Measurements from ENCODE around the gene PAX8. TPM values are rescaled to one million over a fixed set of nuclear protein-coding genes. Genes with fewer than 3 reads are reported as not detected.
A peak's percentile ranks its signal among the peaks of the same experiment; 100 is the strongest.

Gene PAX8
- total and polyA plus RNA-seq, 7 donors: 0.41 to 10.8 (median 0.93) TPM; not detected in 1

GRCh38 chr2:113234721-113235346 is 43.9 kb downstream of the PAX8 start:
- H3K27me3 ChIP-seq: no peaks in the 10 kb centered on the region
- no peaks in the 10 kb centered on the region for H3K36me3 ChIP-seq
- intact Hi-C loops (cut with DNase I): no loop called here
- H3K4me3 ChIP-seq: peak overlapping the region in 3 of 4 donors; percentile 53 to 59 (median 53)
- peaks cover 0 to 10% (median 5%) of the 10 kb centered on the region in 4 donors for H3K4me1 ChIP-seq
- H3K27ac ChIP-seq: peak overlapping the region; percentile 38 to 75 (median 67)
- TF ChIP-seq CTCF (IDR thresholded peaks at IDR 0.05) (no peak), EP300 (IDR thresholded peaks at IDR 0.05) (no peak), POLR2AphosphoS5 (IDR thresholded peaks at IDR 0.05) (no peak), POLR2A (IDR thresholded peaks at IDR 0.05) (no peak)
- DNase-seq: no peak
- no peaks in the 10 kb centered on the region for H3K9me3 ChIP-seq
- 92 to 93% methylated on average over 16 of the region's 16 CpGs for WGBS, 2 donors

- intact Hi-C loops (cut with DNase I): no loop called here
- no peak for TF ChIP-seq POLR2A (IDR thresholded peaks at IDR 0.05)
- TF ChIP-seq CTCF (IDR thresholded peaks at IDR 0.05): no peak
- no peak for TF ChIP-seq POLR2AphosphoS5 (IDR thresholded peaks at IDR 0.05)
- TF ChIP-seq EP300 (IDR thresholded peaks at IDR 0.05): no peak
- Histone ChIP-seq H3K9me3 (no peaks in the 10 kb centered on the region), H3K27ac (no peak overlapping the region), H3K4me1 (peaks cover 0 to 5% (median 0%) of the 10 kb centered on the region in 4 donors), H3K36me3 (no peaks in the 10 kb centered on the region), H3K27me3 (no peaks in the 10 kb centered on the region), H3K4me3 (no peak overlapping the region)
- DNase-seq: no peak
- WGBS, 2 donors: 89 to 90% methylated on average over 9 of the region's 9 CpGs
These were observed 44.8 kb downstream of the PAX8 start for GRCh38 chr2:113233593-113234550.

- DNase-seq: no peak
- Histone ChIP-seq H3K36me3 (no peaks in the 10 kb centered on the region), H3K27ac (no peak overlapping the region), H3K9me3 (no peaks in the 10 kb centered on the region), H3K27me3 (no peaks in the 10 kb centered on the region), H3K4me1 (peaks cover 0 to 5% (median 0%) of the 10 kb centered on the region in 4 donors), H3K4me3 (no peak overlapping the region)
- intact Hi-C loops (cut with DNase I): no loop called here
- TF ChIP-seq CTCF (IDR thresholded peaks at IDR 0.05) (no peak), EP300 (IDR thresholded peaks at IDR 0.05) (no peak), POLR2A (IDR thresholded peaks at IDR 0.05) (no peak), POLR2AphosphoS5 (IDR thresholded peaks at IDR 0.05) (no peak)
- WGBS, 2 donors: 86 to 90% methylated on average over 6 of the region's 6 CpGs
These were observed 46.0 kb downstream of the PAX8 start for GRCh38 chr2:113232740-113233139.

GRCh38 chr2:113232123-113232522 is 46.6 kb downstream of the PAX8 start:
- H3K27me3 ChIP-seq: no peaks in the 10 kb centered on the region
- DNase-seq: no peak
- TF ChIP-seq EP300 (IDR thresholded peaks at IDR 0.05) (no peak), POLR2AphosphoS5 (IDR thresholded peaks at IDR 0.05) (no peak), CTCF (IDR thresholded peaks at IDR 0.05) (no peak), POLR2A (IDR thresholded peaks at IDR 0.05) (no peak)
- no peak overlapping the region for H3K4me3 ChIP-seq
- H3K9me3 ChIP-seq: no peaks in the 10 kb centered on the region
- peaks cover 0 to 5% (median 0%) of the 10 kb centered on the region in 4 donors for H3K4me1 ChIP-seq
- intact Hi-C loops (cut with DNase I): no loop called here
- 96 to 97% methylated on average over 3 of the region's 3 CpGs for WGBS, 2 donors
- H3K27ac ChIP-seq: no peak overlapping the region
- H3K36me3 ChIP-seq: no peaks in the 10 kb centered on the region
